HCT116 (cell line): Measurements from ENCODE around the gene FGF1.

Source experiments
- CBX3 ChIP-seq: IDR thresholded peaks from 2 replicates; pipeline ENCODE4 v1.6.1; 2012; ENCODE audit warnings: low read depth
- EGR1 ChIP-seq: IDR thresholded peaks from 2 replicates; pipeline ENCODE4 v1.6.1; 2012; ENCODE audit warnings: low read depth
- ELF1 ChIP-seq: IDR thresholded peaks from 2 replicates; pipeline ENCODE4 v1.6.1; 2012; ENCODE audit warnings: low read depth, borderline replicate concordance
- EZH2 ChIP-seq: fragments of 200-600 bp; sonication (generic); IDR thresholded peaks from 2 replicates; pipeline ENCODE4 v1.6.1; 2017; ENCODE audit warnings: antibody characterized with exemption, mixed run types
- EZH2phosphoT487 ChIP-seq: fragments of 200-600 bp; IDR thresholded peaks from 2 replicates; pipeline ENCODE4 v1.6.1; 2018; ENCODE audit warnings: antibody characterized with exemption, borderline replicate concordance
- POLR2A ChIP-seq: IDR thresholded peaks from 2 replicates; pipeline ENCODE4 v1.7.0; 2011; ENCODE audit warnings: borderline replicate concordance; ENCODE audit not compliant: insufficient read depth, insufficient read length; ENCODE audit errors: extremely low read depth
- POLR2AphosphoS5 ChIP-seq: IDR thresholded peaks from 2 replicates; pipeline ENCODE4 v1.6.1; 2011; ENCODE audit warnings: mild to moderate bottlenecking, low read depth, low read length, moderate library complexity
- RAD21 ChIP-seq: IDR thresholded peaks from 2 replicates; pipeline ENCODE4 v1.6.1; 2012; ENCODE audit warnings: low read depth, mild to moderate bottlenecking
- TCF7L2 ChIP-seq: IDR thresholded peaks from 2 replicates; pipeline ENCODE4 v1.7.0; 2011; ENCODE audit warnings: borderline replicate concordance, inconsistent platforms; ENCODE audit not compliant: insufficient read depth, insufficient read length; ENCODE audit errors: extremely low read depth
- ZNF274 ChIP-seq: fragments of 200-500 bp; sonication (Bioruptor generic); IDR thresholded peaks from 2 replicates; pipeline ENCODE4 v1.6.1; 2014; ENCODE audit warnings: mild to moderate bottlenecking, low read depth, low read length, inconsistent platforms
- TF ChIP-seq, protein P1 (sequence below), 3 experiments: fragments of 200-600 bp in 1 of 3; sonication (generic) in 1 of 3; IDR thresholded peaks in 2 of 3; conservative IDR thresholded peaks in 1 of 3; 2 replicates each; pipeline ENCODE4 v1.5.1; 2012 to 2017; ENCODE audit warnings: low read depth in 2 of 3, low read length in 2 of 3, antibody characterized with exemption in 1 of 3, borderline replicate concordance in 1 of 3, control low read depth in 1 of 3, mild to moderate bottlenecking in 1 of 3, mixed read lengths in 1 of 3, mixed run types in 1 of 3, moderate library complexity in 1 of 3; ENCODE audit not compliant: insufficient read depth in 1 of 3
- TF ChIP-seq, protein P2 (sequence below): IDR thresholded peaks from 2 replicates; pipeline ENCODE4 v1.6.1; 2012
- TF ChIP-seq, protein P3 (sequence below): IDR thresholded peaks from 2 replicates; pipeline ENCODE4 v1.6.1; 2012

- TF ChIP-seq ELF1 (no peak), POLR2A (no peak), EZH2 (no peak), CBX3 (no peak), EZH2phosphoT487 (no peak), RAD21 (no peak), POLR2AphosphoS5 (no peak), TCF7L2 (peak; percentile 57), ZNF274 (no peak), EGR1 (no peak)
- TF ChIP-seq, protein P1, sequence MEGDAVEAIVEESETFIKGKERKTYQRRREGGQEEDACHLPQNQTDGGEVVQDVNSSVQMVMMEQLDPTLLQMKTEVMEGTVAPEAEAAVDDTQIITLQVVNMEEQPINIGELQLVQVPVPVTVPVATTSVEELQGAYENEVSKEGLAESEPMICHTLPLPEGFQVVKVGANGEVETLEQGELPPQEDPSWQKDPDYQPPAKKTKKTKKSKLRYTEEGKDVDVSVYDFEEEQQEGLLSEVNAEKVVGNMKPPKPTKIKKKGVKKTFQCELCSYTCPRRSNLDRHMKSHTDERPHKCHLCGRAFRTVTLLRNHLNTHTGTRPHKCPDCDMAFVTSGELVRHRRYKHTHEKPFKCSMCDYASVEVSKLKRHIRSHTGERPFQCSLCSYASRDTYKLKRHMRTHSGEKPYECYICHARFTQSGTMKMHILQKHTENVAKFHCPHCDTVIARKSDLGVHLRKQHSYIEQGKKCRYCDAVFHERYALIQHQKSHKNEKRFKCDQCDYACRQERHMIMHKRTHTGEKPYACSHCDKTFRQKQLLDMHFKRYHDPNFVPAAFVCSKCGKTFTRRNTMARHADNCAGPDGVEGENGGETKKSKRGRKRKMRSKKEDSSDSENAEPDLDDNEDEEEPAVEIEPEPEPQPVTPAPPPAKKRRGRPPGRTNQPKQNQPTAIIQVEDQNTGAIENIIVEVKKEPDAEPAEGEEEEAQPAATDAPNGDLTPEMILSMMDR (IDR thresholded peaks at IDR 0.05 in 2 of 3, conservative IDR thresholded peaks at IDR 0.05 in 1 of 3; ENCODE audit: borderline replicate concordance in 1 of 3, insufficient read depth in 1 of 3, low read depth in 2 of 3, low read length in 2 of 3): no peak
- TF ChIP-seq, protein P2, sequence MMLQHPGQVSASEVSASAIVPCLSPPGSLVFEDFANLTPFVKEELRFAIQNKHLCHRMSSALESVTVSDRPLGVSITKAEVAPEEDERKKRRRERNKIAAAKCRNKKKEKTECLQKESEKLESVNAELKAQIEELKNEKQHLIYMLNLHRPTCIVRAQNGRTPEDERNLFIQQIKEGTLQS: no peak
- TF ChIP-seq, protein P3, sequence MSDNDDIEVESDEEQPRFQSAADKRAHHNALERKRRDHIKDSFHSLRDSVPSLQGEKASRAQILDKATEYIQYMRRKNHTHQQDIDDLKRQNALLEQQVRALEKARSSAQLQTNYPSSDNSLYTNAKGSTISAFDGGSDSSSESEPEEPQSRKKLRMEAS: no peak
Measured at GRCh38 chr5:142727735-142728047, 41.8 kb upstream of the FGF1 start.
